Measurements from ENCODE around the gene DDN. TPM values are rescaled to one million over a fixed set of nuclear protein-coding genes. Genes with fewer than 3 reads are reported as not detected.

The DDN gene
- total RNA-seq, 1 donor from 2014 or later, result not detected

DNA sequence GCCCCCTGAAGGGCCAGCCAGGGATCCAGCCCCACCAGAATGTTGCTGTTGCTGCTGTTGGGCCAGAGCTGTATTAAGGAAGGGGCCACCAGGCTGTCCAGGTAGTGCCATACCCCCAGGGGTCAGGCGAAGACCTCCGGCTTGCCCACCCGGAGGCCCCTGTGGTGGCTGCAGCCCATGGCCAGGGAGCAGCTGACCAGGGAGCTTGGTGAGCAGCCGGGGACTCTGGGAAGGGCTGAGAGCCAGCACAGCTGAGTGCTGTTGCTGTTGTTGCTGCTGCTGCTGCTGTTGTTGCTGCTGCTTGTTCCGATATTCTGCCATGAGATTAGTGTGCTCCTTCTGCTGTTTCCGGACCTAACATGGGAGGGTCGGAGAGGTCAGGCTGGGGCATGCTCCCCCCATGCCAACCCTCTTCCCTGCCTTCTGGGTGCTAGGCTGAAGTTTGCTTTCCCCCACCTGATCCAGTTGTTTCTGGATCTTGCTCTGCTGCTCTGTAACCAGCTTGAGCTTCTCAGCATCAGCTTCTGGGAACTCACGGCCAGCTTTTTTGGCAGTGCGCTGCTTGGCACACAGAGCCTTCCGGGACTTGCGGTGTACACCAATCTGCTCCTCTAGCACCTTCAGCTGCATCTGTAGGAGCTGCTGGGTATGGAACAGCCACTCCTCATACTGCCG lies 34.6 kb upstream of the DDN start:
- ATAC-seq (peak; percentile 5), DNase-seq (no peak)
- no peak overlapping the region for H3K27ac ChIP-seq
- H3K36me3 ChIP-seq, result peaks cover 88% of the 10 kb centered on the region
- H3K4me1 ChIP-seq, result peaks cover 4% of the 10 kb centered on the region
- TF ChIP-seq, protein P1, sequence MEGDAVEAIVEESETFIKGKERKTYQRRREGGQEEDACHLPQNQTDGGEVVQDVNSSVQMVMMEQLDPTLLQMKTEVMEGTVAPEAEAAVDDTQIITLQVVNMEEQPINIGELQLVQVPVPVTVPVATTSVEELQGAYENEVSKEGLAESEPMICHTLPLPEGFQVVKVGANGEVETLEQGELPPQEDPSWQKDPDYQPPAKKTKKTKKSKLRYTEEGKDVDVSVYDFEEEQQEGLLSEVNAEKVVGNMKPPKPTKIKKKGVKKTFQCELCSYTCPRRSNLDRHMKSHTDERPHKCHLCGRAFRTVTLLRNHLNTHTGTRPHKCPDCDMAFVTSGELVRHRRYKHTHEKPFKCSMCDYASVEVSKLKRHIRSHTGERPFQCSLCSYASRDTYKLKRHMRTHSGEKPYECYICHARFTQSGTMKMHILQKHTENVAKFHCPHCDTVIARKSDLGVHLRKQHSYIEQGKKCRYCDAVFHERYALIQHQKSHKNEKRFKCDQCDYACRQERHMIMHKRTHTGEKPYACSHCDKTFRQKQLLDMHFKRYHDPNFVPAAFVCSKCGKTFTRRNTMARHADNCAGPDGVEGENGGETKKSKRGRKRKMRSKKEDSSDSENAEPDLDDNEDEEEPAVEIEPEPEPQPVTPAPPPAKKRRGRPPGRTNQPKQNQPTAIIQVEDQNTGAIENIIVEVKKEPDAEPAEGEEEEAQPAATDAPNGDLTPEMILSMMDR (IDR thresholded peaks at IDR 0.05), result no peak
- H3K4me3 ChIP-seq, result no peak overlapping the region
- intact Hi-C loops (cut with DNase I), result no loop called here
- no peaks in the 10 kb centered on the region for H3K9me3 ChIP-seq
- H3K27me3 ChIP-seq, result no peaks in the 10 kb centered on the region

DNA sequence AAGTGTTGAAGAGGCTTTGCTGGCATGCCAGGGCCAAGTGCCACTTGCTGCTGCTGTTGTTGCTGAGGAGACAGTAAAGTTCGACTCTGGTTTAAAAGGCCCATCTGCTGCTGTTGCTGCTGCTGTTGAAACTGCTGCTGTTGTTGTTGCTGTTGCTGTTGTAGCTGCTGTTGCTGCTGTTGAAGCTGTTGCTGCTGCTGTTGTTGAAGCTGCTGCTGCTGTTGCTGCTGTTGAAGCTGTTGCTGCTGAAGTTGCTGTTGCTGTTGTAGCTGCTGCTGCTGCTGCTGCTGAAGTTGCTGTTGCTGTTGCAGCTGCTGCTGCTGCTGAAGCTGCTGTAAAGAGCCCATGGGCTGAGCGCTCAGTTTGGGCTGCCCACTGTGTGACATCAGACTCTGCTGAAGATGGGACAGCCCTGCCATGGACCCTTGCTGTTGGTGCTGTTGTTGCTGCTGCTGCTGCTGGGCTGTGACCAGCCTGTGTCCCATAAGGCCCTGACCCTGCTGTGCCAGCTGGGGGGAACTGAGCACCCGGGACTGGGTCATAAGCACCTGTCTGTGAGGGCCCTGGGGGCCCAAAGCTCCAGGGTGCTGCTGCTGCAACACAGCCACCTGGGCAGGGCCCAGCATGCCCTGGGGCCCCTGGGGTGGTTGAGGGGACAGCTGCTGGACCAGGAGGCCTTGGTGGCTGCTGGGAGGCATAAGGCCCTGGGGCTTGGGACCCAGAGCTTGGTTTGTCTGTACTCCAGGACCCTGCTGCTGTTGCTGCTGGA lies 33.7 kb upstream of the DDN start:
- no peak for DNase-seq
- ATAC-seq, result no peak
- intact Hi-C loops (cut with DNase I), result no loop called here
- Histone ChIP-seq H3K4me1 (peaks cover 4% of the 10 kb centered on the region), H3K9me3 (no peaks in the 10 kb centered on the region), H3K4me3 (no peak overlapping the region), H3K27me3 (no peaks in the 10 kb centered on the region), H3K27ac (no peak overlapping the region), H3K36me3 (peaks cover 88% of the 10 kb centered on the region)
- TF ChIP-seq, protein P1 (IDR thresholded peaks at IDR 0.05), result no peak

DNA sequence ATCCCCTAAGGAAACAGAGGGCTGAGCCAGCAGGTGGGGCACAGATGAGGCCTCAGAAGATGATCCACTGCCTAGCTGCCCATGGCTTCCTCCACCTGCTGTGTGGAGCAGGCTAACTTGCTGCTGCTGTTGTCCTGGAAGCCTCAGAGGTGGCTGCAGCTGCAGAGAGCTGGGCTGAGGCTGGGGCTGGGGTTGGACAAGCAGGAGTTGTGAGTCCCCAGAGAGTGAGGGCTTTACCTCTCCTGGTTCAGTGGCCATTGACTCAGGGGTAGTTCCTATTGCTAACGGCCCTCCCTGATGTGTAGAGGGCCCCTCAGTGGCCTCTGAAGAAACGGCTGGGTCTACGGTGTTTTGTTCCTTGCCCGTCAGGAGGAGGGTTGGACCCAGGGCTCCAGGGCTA lies 33.1 kb upstream of the DDN start:
- ATAC-seq (no peak), DNase-seq (no peak)
- Histone ChIP-seq H3K27ac (peak overlapping the region; percentile 36), H3K27me3 (no peaks in the 10 kb centered on the region), H3K36me3 (peaks cover 88% of the 10 kb centered on the region), H3K4me1 (peaks cover 4% of the 10 kb centered on the region), H3K9me3 (no peaks in the 10 kb centered on the region), H3K4me3 (no peak overlapping the region)
- TF ChIP-seq, protein P1 (IDR thresholded peaks at IDR 0.05), result no peak
- intact Hi-C loops (cut with DNase I), result no loop called here

DNA sequence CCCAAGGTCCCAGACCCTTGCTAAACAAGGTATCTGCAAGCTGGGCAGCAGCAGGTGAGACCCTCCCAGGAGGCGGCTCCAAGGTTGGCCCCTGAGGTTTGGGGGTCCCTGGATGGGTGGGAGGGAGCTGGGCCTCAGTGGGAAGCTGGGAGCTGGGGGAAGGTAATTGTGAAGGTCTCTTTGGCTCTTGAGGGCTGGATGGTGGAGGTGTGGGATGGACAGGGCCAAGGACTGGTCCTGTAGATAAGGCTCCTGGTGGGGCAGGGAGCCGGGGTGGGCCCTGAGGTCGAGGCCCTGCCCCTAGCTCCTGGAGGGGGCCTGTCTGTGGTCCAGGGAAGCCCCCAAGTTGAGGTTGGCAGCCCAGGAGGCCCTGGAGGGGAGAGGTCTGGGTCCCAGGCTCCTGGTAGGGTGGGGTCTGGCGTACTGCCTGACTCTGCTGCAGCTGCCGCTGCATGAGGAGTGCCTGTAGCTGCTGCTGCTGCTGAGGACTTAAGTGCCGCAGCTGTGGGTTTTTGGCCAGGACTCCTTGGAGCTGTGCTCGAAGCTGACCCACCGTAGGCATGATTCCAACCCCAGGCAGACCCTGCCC lies 32.5 kb upstream of the DDN start:
- DNase-seq, result no peak
- Histone ChIP-seq H3K4me3 (no peak overlapping the region), H3K36me3 (peaks cover 88% of the 10 kb centered on the region), H3K27me3 (no peaks in the 10 kb centered on the region), H3K27ac (peak overlapping the region; percentile 36), H3K4me1 (peaks cover 4% of the 10 kb centered on the region), H3K9me3 (no peaks in the 10 kb centered on the region)
- intact Hi-C loops (cut with DNase I), result no loop called here
- TF ChIP-seq, protein P1 (IDR thresholded peaks at IDR 0.05), result no peak
- no peak for ATAC-seq

DNA sequence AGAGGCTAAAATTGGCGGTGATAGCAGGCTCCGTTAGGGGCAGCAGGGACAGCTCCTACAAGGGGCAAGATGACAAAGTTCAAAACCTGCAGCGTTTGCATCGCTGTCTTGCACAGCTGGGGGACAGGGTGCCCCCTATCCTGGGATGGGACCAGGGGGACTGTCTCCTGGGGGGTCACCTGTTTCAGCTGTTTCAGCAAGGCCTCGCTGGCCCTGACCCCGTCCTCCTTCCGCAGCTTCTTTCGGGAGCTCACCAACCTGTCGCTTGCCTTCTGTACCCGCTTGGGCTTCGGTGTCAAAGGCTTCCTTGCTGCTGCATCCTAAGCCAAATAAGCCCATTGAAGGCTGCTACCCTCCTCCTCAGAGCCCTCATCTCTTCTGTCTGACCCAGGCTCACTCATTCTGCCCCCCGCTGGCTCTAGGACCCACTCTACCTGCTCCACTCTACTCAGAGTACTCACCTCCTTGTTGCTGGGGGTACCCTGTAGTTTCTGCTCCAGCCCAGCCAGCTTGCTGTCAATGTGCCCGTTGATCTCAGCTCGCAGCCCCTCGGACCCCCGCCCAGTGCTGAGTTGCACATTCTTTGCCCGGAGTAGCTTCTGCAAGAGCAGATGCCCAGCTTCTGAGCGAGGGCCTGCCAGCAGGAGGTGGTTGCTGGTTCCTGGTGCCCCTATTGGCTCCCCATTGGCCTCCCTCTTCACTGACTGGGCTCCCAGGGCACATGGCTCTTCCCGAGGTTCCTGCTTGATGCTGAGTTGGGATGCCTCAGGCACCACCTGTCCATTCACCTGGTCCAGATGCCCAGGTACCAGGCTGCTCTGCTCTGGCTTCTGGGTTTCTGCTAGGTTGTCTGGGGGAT lies 31.8 kb upstream of the DDN start:
- Histone ChIP-seq H3K4me3 (no peak overlapping the region), H3K4me1 (peaks cover 4% of the 10 kb centered on the region), H3K27ac (no peak overlapping the region), H3K36me3 (peaks cover 88% of the 10 kb centered on the region), H3K27me3 (no peaks in the 10 kb centered on the region), H3K9me3 (no peaks in the 10 kb centered on the region)
- ATAC-seq (no peak), DNase-seq (no peak)
- intact Hi-C loops (cut with DNase I), result no loop called here
- TF ChIP-seq, protein P1 (IDR thresholded peaks at IDR 0.05), result no peak

All from upper lobe of right lung (tissue), 1 donor.